RWPE1 (cell line): ENCODE data around the gene GPX5.

Source experiments
- CTCF ChIA-PET: fragments of 350-600 bp; sonication (Branson Sonifier 250); formaldehyde crosslinking; extraction: SDS; loops from one replicate; lab custom pipeline; 2021; lab: Yijun Ruan, JAX
- POLR2A ChIA-PET: fragments of 400-600 bp; formaldehyde crosslinking; extraction: SDS; loops from one replicate; lab custom pipeline; 2020; ENCODE audit warnings: antibody characterized with exemption; ENCODE audit not compliant: low non-redundant PET; lab: Yijun Ruan, JAX
- DNase-seq: peaks from one replicate; pipeline ENCODE4 v3.0.0; 2012; ENCODE audit warnings: low spot score
- H3K27ac ChIP-seq: fragments of 450-650 bp; 2 replicates; pipeline ENCODE4 v1.5.1; 2017
- TF ChIP-seq, protein P1 (sequence below): fragments of 450-650 bp; conservative IDR thresholded peaks from 2 replicates; pipeline ENCODE4 v1.5.1; 2017; ENCODE audit warnings: low read depth, mild to moderate bottlenecking

Gene GPX5

DNA sequence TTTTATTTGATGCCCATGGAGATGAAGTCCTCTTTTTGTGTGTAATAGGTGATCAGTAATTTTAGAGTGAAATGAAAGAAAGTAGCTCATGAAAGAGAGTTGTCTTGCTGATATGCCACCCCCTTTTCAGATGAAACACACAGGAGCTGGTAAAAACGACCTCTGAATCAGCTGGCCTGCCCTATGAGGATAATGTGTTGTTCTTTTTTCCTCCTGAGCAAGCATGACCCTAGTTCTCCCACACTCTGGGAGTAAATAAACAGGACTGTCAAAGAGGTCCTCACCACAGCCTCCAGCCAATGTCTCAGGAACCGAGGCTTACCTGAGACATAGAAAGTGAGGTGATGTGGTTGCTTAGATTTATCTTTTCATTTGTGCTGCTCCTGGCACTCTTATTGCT, 29.5 kb downstream of the GPX5 start:
- CTCF ChIA-PET, result no interaction called here
- TF ChIP-seq, protein P1, sequence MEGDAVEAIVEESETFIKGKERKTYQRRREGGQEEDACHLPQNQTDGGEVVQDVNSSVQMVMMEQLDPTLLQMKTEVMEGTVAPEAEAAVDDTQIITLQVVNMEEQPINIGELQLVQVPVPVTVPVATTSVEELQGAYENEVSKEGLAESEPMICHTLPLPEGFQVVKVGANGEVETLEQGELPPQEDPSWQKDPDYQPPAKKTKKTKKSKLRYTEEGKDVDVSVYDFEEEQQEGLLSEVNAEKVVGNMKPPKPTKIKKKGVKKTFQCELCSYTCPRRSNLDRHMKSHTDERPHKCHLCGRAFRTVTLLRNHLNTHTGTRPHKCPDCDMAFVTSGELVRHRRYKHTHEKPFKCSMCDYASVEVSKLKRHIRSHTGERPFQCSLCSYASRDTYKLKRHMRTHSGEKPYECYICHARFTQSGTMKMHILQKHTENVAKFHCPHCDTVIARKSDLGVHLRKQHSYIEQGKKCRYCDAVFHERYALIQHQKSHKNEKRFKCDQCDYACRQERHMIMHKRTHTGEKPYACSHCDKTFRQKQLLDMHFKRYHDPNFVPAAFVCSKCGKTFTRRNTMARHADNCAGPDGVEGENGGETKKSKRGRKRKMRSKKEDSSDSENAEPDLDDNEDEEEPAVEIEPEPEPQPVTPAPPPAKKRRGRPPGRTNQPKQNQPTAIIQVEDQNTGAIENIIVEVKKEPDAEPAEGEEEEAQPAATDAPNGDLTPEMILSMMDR, result no peak
- no peak for DNase-seq
- H3K27ac ChIP-seq, result no peak overlapping the region
- POLR2A ChIA-PET, result no interaction called here

DNA sequence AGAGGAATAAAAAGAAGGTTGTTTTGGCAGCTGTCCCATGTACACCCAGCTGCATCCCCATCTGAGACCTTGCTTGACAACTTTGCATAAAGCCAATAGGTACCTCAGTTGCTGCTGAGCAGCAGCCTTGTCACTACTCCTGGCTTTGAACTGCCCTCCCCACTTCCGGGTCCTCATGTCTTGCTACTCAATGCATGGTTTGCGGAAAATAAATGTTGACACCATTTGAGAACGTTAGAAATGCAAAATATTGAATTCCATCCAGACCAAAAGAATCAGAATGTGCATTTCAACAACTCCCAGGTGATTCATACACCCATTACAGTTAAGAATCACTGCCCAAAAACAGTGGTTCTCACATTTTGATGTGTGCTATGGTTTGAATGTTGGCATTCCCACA, 32.9 kb downstream of the GPX5 start:
- ChIA-PET CTCF (no interaction called here), POLR2A (no interaction called here)
- DNase-seq, result no peak
- TF ChIP-seq, protein P1, result no peak
- H3K27ac ChIP-seq, result no peak overlapping the region

DNA sequence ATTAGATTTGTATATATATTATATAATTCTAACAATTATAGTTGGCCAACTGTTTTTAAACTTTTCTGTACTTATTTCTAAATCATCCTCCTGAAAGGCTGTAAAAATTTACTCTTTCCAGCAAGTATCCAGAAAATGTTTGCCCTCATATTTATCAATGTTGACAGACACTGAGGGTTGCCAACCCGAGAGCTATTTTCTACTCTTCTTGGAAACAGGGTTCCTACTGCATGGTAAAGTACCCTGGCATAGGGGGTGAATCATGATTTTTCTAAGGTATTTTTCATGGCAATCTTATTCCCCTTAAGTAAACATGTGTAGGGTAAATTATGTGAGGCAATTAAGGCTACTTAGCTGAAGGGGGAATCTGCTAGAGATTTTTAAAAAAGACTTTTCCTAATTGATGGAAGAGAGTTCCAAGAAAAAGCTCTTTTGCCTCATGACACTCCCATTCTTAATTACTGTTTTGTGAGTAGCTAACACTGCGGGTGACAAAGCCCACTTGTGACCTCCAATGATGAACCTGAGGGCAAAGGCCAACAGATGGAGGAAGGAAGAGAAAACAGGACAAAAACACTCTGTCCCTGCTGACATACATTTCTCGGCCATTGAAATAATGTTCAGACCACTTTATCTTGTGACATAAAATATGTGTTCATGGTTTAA, 37.9 kb downstream of the GPX5 start:
- DNase-seq, result no peak
- CTCF ChIA-PET, result no interaction called here
- no peak overlapping the region for H3K27ac ChIP-seq
- TF ChIP-seq, protein P1, result no peak
- POLR2A ChIA-PET, result no interaction called here

DNA sequence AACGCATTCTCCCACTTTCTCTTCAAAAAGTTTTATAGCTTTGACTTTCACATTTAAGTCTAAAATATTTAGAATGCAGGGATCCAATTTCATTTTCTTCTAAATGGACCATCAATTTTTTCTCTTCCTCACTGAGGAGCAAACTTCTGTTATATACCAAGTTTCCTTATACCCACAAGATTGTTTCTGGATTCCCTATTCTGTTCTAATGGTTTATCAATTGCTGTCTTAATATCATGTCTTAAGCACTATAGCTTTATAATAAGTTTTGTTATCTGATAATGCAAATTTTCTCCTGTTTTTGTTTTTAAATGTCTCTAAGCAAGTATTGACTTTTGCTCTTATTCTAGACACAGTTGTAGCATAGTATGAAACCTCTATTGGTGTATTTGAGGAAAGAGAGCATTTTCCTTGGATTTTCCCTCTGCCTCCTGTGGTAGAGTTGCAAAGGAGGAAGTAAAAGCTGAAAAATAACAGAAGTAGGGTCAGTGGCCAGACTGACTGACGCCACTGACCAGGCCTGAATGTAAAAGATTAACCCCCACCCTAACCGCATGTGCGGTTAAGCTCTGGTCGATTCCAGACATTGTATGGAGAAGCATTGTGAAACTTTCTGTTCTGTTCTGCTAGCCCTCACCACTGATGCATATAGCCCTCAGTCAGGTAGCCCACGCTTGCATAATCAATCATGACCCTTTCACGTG, 40.3 kb downstream of the GPX5 start:
- TF ChIP-seq, protein P1, result no peak
- H3K27ac ChIP-seq, result no peak overlapping the region
- ChIA-PET CTCF (no interaction called here), POLR2A (no interaction called here)
- no peak for DNase-seq

DNA sequence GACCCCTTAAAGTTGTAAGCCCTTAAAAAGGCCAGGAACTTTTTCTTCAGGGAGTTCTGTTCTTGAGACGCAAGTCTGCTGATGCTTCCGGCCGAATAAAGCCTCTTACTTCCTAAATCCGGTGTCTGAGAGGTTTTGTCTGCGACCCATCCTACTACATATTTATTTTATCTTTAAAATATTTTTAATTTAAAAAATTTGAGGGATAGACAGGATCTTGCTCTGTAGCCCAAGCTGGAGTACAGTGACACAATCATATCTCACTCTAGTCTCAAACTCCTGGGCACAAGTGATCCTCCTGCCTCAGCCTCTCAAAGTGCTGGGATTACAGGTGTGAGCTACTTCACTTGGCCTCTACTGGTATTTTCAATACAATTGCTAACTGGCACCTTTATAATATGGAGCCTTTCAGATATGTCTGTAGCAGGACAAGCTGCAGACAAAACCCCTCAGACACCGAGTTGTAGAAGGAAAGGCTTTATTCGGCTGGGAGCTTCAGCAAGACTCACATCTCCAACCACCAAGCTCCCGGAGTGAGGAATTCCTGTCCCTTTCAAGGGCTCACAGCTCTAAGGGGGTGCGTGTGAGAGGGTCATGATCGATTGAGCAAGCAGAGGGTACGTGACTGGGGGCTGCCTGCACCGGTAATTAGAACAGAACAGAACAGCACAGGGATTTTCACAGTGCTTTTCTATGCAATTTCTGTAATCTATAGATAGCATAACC, 41.0 kb downstream of the GPX5 start:
- no peak for DNase-seq
- POLR2A ChIA-PET, result no interaction called here
- TF ChIP-seq, protein P1, result no peak
- CTCF ChIA-PET, result no interaction called here
- H3K27ac ChIP-seq, result no peak overlapping the region

DNA sequence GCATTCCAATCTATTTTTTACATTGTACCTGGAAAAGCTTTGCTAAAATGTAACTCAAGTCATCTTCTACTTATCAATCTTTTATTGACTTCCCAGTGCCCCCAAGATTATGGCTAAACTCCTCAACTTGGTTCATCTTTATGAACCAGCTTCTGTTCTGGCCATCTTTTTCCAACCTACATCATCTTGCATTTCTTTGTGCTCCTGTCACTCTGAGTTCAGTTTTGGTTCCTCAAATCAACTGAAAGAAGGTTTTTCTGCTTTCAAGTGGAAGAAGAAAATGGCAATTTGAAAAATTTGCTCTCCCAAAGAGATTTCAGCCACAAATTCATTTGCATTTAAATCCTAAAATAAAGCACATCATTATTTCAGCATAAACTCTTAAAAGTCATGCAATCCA, 41.8 kb downstream of the GPX5 start:
- ChIA-PET CTCF (interaction anchor here (0.6 kb wide), 1 partner anchor 25 kb away, joined by 6 read pairs; no protein-coding TSS in a partner anchor), POLR2A (no interaction called here)
- H3K27ac ChIP-seq, result no peak overlapping the region
- DNase-seq, result no peak
- TF ChIP-seq, protein P1, result no peak
